IMR-90 (cell line): ENCODE data around the gene ATP4B. TPM values are rescaled to one million over a fixed set of nuclear protein-coding genes. Genes with fewer than 3 reads are reported as not detected.

Source experiments
- ATAC-seq: fragments of 200-7000 bp; cut with Tn5 transposase; 2 replicates; pipeline ENCODE4 v1.9.1; 2020; ENCODE audit warnings: low read depth, mild to moderate bottlenecking, moderate library complexity
- BruUV-seq: library from RNA; stranded (reverse); fragments of 400-500 nt; replicated peaks from 2 replicates; lab custom pipeline; 2021; lab: Mats Ljungman, UMichigan
- CTCF ChIA-PET: fragments of 300-600 bp; formaldehyde crosslinking; extraction: SDS; loops from one replicate; lab custom pipeline; 2021; ENCODE audit warnings: antibody characterized with exemption; lab: Yijun Ruan, JAX
- POLR2A ChIA-PET: fragments of 300-600 bp; sonication (Branson Sonifier 250); formaldehyde crosslinking; loops from one replicate; lab custom pipeline; 2022; ENCODE audit warnings: antibody characterized with exemption; ENCODE audit not compliant: unreplicated experiment; lab: Charles Lee
- DNase-seq: peaks from one replicate; pipeline ENCODE4 v3.0.0; 2013
- H2AFZ ChIP-seq: replicated peaks from 2 replicates; pipeline ENCODE3; 2013; ENCODE audit warnings: low read length, mild to moderate bottlenecking; ENCODE audit not compliant: poor library complexity
- H2AK5ac ChIP-seq: 2 replicates; pipeline ENCODE4 v1.6.1; 2013; ENCODE audit warnings: low read depth, low read length, inconsistent platforms
- H2AK9ac ChIP-seq: replicated peaks from 2 replicates; pipeline ENCODE3; 2013; ENCODE audit warnings: mild to moderate bottlenecking, low read depth, low read length, moderate library complexity; ENCODE audit not compliant: poor library complexity
- H2BK120ac ChIP-seq: 2 replicates; pipeline ENCODE4 v1.6.1; 2013; ENCODE audit warnings: low read depth, low read length, inconsistent platforms
- H2BK15ac ChIP-seq: 3 replicates; pipeline ENCODE4 v1.6.1; 2013; ENCODE audit warnings: low read depth, low read length, inconsistent platforms
- H2BK20ac ChIP-seq: 2 replicates; pipeline ENCODE4 v1.6.1; 2013; ENCODE audit warnings: low read depth, mild to moderate bottlenecking, inconsistent platforms, low read length, moderate library complexity
- H2BK5ac ChIP-seq: 2 replicates; pipeline ENCODE4 v1.6.1; 2013; ENCODE audit warnings: mild to moderate bottlenecking, low read depth, low read length, inconsistent platforms; ENCODE audit not compliant: poor library complexity, severe bottlenecking
- H3K14ac ChIP-seq: replicated peaks from 2 replicates; pipeline ENCODE4 v1.6.1; 2013; ENCODE audit warnings: low read depth, low read length, inconsistent platforms
- H3K18ac ChIP-seq: 2 replicates; pipeline ENCODE4 v1.6.1; 2013; ENCODE audit warnings: low read depth, low read length, control low read depth
- H3K23ac ChIP-seq: 2 replicates; pipeline ENCODE4 v1.6.1; 2013; ENCODE audit warnings: low read depth, low read length, inconsistent platforms
- H3K27ac ChIP-seq: 2 replicates; pipeline ENCODE4 v1.5.1; 2013; ENCODE audit warnings: mild to moderate bottlenecking, control low read depth, low read length; ENCODE audit not compliant: insufficient read depth
- H3K27me3 ChIP-seq: 2 replicates; pipeline ENCODE4 v1.6.1; 2013; ENCODE audit warnings: low read length; ENCODE audit not compliant: control insufficient read depth, insufficient read depth
- H3K36me3 ChIP-seq: 2 replicates; pipeline ENCODE4 v1.6.1; 2013; ENCODE audit warnings: low read length, mixed read lengths; ENCODE audit not compliant: control insufficient read depth, insufficient read depth
- H3K4ac ChIP-seq: 2 replicates; pipeline ENCODE4 v1.6.1; 2013; ENCODE audit warnings: low read depth, low read length, inconsistent platforms
- H3K4me1 ChIP-seq: 2 replicates; pipeline ENCODE4 v1.6.1; 2013; ENCODE audit warnings: low read length, mixed read lengths; ENCODE audit not compliant: control insufficient read depth, insufficient read depth
- H3K4me2 ChIP-seq: 2 replicates; pipeline ENCODE4 v1.6.1; 2013; ENCODE audit warnings: low read depth, mild to moderate bottlenecking, control low read depth, low read length, moderate library complexity
- H3K4me3 ChIP-seq: 2 replicates; pipeline ENCODE4 v1.5.1; 2013; ENCODE audit warnings: low read depth, mild to moderate bottlenecking, control low read depth, low read length, moderate library complexity; ENCODE audit not compliant: insufficient read depth
- H3K56ac ChIP-seq: 2 replicates; pipeline ENCODE4 v1.6.1; 2013; ENCODE audit warnings: low read length, inconsistent platforms; ENCODE audit not compliant: insufficient read depth; ENCODE audit errors: extremely low read depth
- H3K79me1 ChIP-seq, 2 experiments: 2 replicates each; pipeline ENCODE4 v1.6.1; 2013; ENCODE audit warnings: low read length in 2 of 2, inconsistent platforms in 1 of 2, low read depth in 1 of 2
- H3K9ac ChIP-seq: 2 replicates; pipeline ENCODE4 v1.6.1; 2013; ENCODE audit warnings: low read depth, low read length, control low read depth
- H3K9me1 ChIP-seq: 2 replicates; pipeline ENCODE4 v1.6.1; 2013; ENCODE audit warnings: low read length, inconsistent platforms; ENCODE audit not compliant: insufficient read depth
- H3K9me3 ChIP-seq: 2 replicates; pipeline ENCODE4 v1.6.1; 2013; ENCODE audit warnings: low read length; ENCODE audit not compliant: control insufficient read depth, insufficient read depth
- H4K20me1 ChIP-seq: 2 replicates; pipeline ENCODE4 v1.6.1; 2013; ENCODE audit warnings: low read length, inconsistent platforms; ENCODE audit not compliant: insufficient read depth
- H4K5ac ChIP-seq: 2 replicates; pipeline ENCODE4 v1.6.1; 2013; ENCODE audit warnings: mild to moderate bottlenecking, low read depth, low read length, control low read depth
- H4K8ac ChIP-seq, 2 experiments: 2 replicates each; pipeline ENCODE4 v1.6.1; 2013; ENCODE audit warnings: low read depth in 2 of 2, low read length in 2 of 2, control low read depth in 1 of 2, inconsistent platforms in 1 of 2
- H4K91ac ChIP-seq: 2 replicates; pipeline ENCODE4 v1.6.1; 2013; ENCODE audit warnings: low read depth, low read length, inconsistent platforms; ENCODE audit not compliant: insufficient read depth
- MXI1 ChIP-seq: IDR thresholded peaks from 2 replicates; pipeline ENCODE4 v1.6.1; 2012; ENCODE audit warnings: low read depth, mild to moderate bottlenecking, low read length, moderate library complexity, borderline replicate concordance
- RFX5 ChIP-seq: IDR thresholded peaks from 2 replicates; pipeline ENCODE4 v1.8.0; 2012; ENCODE audit warnings: low read depth, mild to moderate bottlenecking, low read length, moderate library complexity
- WGBS, 2 experiments: methylation state at CpG; one replicate each; pipeline versions ENCODE4 v1.1.5 to v1.1.7; 2013; ENCODE audit warnings: missing lambda C conversion rate in 2 of 2; ENCODE audit not compliant: insufficient read length in 1 of 2; ENCODE audit errors: extremely low coverage in 2 of 2; 5-methylcytosine and 5-hydroxymethylcytosine counted together
- dilution Hi-C: fragments of 300-500 bp; cut with HindIII; formaldehyde crosslinking; loops from one replicate; pipeline ENCODE4 v1.14.3; 2018; ENCODE audit warnings: low sequenced_read_pairs; ENCODE audit not compliant: unreplicated experiment
- in situ Hi-C: fragments of 300-500 bp; cut with MboI; formaldehyde crosslinking; loops from 3 replicates; pipeline ENCODE4 v1.14.3; 2019; ENCODE audit warnings: low sequenced_read_pairs, inconsistent platforms, mixed read lengths
- intact Hi-C: fragments of 100-400 bp; cut with micrococcal nuclease; formaldehyde crosslinking; loops from 2 replicates; pipeline ENCODE4 v1.10.0; 2022
- polyA plus RNA-seq, 3 experiments: library from polyadenylated mRNA; depleted of rRNA; stranded (reverse); fragments of >200 nt; gene quantifications; 2 replicates each; pipeline ENCODE4 v1.2.3, GENCODE V29; 2012; ENCODE audit warnings: low replicate concordance in 1 of 3
- total RNA-seq: library from RNA; depleted of rRNA; stranded (reverse); fragments of >200 nt; gene quantifications from 2 replicates; pipeline ENCODE4 v1.2.3, GENCODE V29; 2012
- TF ChIP-seq, protein P1 (sequence below): conservative IDR thresholded peaks from 2 replicates; pipeline ENCODE4 v1.5.1; 2012; ENCODE audit warnings: mild to moderate bottlenecking, low read depth, low read length, improper control_type of control experiment

ATP4B gene
- total and polyA plus RNA-seq, 2 of the 4 experiments (the other 2 are of a cell fraction) = not detected

DNA sequence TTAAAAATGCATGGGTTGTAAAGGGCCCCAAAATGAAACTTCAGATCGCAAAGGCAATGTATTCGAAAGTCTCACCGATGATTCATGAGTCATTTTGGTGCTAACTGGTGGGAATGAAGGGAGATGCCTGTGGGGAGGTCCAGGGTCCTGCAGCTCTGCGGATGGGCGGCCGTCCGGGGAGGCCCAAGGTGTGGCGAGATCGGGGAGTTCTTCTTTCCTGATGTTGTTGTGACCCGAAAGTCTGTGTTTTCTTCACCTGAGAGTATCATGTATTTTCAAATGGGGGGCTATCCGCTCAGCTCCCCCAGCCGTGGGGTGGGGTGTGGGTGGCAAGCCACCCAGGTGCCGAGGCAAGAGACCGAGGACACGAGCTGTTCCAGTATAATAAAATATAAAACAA is 37.0 kb downstream of the ATP4B start:
- Histone ChIP-seq H2AFZ (no peak overlapping the region), H2BK15ac (no peak overlapping the region), H3K27me3 (no peaks in the 10 kb centered on the region), H3K9me1 (peaks cover 11% of the 10 kb centered on the region; the same call in 1 of the 2 replicates), H3K4me1 (peaks cover 18% of the 10 kb centered on the region), H3K9me3 (no peaks in the 10 kb centered on the region), H3K4ac (no peak overlapping the region), H4K8ac (no peak overlapping the region), H2AK9ac (no peak overlapping the region), H3K4me3 (no peak overlapping the region), H3K79me1 (peaks cover 24 to 68% of the 10 kb centered on the region in 2 experiments), H3K9ac (no peak overlapping the region), H4K91ac (no peak overlapping the region), H3K4me2 (no peak overlapping the region), H4K20me1 (peaks cover 63% of the 10 kb centered on the region), H4K5ac (no peak overlapping the region), H3K14ac (no peak overlapping the region), H3K27ac (no peak overlapping the region), H3K18ac (no peak overlapping the region), H3K23ac (no peak overlapping the region), H2BK5ac (no peak overlapping the region), H3K36me3 (peaks cover 22% of the 10 kb centered on the region), H2BK120ac (no peak overlapping the region), H2AK5ac (no peak overlapping the region), H3K56ac (no peak overlapping the region), H2BK20ac (no peak overlapping the region)
- ATAC-seq (no peak), DNase-seq (no peak)
- TF ChIP-seq, protein P1, sequence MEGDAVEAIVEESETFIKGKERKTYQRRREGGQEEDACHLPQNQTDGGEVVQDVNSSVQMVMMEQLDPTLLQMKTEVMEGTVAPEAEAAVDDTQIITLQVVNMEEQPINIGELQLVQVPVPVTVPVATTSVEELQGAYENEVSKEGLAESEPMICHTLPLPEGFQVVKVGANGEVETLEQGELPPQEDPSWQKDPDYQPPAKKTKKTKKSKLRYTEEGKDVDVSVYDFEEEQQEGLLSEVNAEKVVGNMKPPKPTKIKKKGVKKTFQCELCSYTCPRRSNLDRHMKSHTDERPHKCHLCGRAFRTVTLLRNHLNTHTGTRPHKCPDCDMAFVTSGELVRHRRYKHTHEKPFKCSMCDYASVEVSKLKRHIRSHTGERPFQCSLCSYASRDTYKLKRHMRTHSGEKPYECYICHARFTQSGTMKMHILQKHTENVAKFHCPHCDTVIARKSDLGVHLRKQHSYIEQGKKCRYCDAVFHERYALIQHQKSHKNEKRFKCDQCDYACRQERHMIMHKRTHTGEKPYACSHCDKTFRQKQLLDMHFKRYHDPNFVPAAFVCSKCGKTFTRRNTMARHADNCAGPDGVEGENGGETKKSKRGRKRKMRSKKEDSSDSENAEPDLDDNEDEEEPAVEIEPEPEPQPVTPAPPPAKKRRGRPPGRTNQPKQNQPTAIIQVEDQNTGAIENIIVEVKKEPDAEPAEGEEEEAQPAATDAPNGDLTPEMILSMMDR = no peak
- TF ChIP-seq MXI1 = no peak
- no peak for TF ChIP-seq RFX5
- no TSS peak for BruUV-seq
- dilution Hi-C loops = no loop called here
- ChIA-PET CTCF (no interaction called here), POLR2A (no interaction called here)
- in situ Hi-C loops = no loop called here
- intact Hi-C loops = no loop called here
- WGBS, 2 experiments = 94% methylated on average over 3 of the region's 15 CpGs; no CpG with 5 or more reads in 1 of the 2 experiments
